Dedifferentiated amniotic fluid mesenchymal stem cell (primary cell): Measurements from ENCODE around the gene SUSD6.
"Not testable (repeated sequence)": the region's sequence is repeated elsewhere in the genome, so short reads cannot be mapped to it uniquely, and the experiment has no call there.

Experiments
- DNase-seq: peaks from one replicate; pipeline ENCODE4 v3.0.0-alpha.2; 2016; ENCODE audit errors: extremely low spot score

SUSD6 gene

DNA sequence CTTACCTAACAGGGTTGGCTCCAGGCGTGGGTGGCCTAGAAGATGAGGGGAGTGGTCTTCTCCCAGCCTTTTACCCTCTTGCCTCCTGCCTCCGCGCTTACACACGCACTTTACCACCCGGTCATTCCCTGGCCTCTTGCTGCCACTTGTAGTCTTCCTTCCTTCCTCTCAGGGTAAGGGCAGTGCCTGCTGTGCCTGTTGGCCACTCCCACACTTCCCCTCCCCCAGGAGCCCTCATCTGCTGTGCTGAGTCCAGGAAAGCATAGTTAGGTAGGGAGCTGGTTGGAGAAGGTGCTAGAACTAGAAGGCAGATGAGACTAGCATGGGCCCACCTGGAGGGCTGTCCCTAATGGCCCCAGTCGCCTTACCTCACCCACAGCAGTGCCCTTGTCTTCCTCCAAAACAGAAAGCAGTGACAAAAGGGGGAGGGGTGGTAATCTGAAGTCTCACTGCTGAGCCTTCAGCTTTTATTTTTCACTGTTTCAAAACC lies 101.2 kb downstream of the SUSD6 start:
- DNase-seq = no peak

DNA sequence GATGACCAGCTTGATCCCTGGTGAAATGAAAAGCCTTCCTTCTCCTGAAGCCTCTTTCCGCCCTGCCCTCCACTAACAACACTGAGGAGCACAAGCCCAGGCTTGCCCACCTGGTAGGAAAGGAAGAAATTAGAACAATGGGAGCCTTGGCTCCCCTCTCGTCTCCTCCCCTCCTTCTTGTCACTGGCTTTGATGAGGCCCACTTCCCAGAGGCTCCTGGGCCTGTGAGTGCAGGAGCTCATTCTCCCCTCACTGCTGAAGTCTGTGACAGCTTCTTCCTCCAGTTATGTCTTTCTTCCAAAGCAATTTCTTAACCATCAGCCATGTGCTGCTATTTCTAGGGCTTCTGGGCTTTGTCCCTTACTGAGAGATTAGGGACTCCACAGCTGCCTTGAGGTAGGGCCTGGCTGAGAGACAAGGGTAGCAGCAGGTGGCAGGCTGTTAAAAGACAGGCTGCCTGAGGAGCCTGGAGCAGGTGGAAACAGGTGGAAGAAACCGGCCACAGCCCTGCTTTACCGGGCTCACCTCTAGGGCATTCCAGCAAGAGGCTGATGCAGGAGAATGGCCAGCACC lies 101.9 kb downstream of the SUSD6 start:
- no peak for DNase-seq

DNA sequence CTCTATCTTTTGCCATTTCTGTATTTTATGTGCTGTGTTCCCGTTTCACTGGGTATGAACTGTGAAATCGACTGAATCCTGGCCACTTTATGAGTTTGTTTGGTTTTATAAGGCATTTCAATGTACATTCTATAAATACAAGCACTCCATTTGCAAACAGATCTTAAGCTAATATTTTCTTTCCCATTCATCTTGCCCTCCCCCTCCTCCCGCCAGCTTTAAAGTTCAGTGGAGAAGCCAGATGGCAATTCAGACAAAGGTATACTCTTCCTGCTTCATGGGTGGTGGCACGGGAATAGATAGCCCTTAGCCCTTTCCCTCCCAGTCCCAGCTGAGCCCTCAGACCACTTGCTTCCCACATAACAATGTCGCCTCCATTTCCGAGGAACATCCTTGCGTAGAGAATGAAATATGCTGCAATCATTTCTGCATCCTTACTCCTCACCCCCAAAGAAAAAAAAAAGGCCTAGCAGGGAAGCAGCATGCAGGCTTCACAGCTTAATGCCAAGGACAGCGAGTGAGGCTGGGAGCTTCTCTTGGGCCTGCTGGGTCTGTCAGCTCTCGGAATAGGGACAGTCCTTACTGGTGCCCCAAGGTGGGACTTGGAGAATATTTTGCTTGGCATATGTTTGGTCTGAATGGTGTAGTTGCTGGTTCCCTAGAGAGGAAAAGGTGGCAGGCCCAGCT lies 102.7 kb downstream of the SUSD6 start:
- no peak for DNase-seq

DNA sequence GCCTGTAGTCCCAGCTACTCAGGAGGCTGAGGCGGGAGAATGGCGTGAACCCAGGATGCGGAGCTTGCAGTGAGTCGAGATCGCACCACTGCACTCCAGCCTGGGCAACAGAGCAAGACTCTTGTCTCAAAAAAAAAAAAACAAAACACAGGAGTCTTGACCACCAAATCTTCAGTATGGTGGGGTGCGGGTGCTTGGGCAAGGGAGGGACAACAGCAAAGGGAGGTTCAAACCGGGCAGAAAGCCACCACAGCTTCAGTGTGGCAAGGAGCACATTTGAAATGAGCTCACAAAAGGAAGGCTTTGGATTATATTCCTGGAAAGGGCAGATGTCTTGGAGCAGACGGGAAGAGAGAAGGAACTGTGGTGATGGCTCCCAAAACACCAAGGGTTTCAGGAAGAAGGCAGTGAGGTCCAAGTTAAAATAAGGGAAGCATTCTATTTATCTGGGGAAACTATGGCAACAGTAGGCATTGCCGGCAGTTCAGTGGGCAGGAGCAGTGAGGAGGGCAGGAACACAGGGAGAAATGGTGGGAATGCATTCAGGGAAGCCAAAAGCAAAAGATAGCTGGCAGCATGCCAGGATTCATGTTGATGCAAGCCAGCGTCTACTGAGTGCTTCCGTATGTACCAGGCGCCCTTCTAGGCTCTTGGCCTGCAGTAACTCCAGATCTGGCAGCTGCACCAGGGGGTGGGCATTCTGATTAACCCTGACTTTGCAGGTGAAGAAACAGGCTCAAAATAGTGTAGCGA lies 104.5 kb downstream of the SUSD6 start:
- peak; percentile 29 for DNase-seq

DNA sequence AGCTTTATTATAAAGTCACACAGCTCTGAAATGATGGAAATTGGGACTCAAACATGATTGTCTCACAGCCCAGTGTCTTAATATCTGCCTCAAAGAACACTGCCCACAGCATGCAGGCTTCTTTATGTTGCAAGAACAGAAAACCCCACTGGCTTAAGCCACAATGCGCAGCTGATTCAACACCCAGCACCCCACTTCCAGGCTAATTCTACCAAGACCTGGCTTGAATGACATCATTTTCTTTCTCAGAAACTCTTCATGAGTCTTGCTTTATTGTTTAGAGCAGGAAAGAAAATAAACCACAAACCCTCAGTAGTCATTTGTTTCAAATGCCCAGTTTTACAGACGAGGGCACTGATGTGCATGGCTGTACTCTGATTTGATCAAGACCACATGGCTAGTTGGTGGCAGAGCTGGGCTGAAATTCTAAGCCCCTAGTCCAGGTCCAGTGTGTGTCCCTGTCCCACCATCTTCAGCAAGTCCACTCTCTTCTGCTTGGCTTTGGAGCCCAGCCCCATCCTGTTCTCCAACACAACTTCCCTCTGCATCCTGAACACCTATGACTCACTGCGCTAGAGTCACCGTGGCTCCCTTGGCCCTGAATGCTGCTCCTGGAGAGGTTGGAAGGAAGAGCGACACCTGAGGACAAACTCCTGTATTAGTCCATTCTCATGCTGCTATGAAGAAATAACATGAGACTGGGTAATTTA lies 105.2 kb downstream of the SUSD6 start:
- DNase-seq = peak; percentile 19

DNA sequence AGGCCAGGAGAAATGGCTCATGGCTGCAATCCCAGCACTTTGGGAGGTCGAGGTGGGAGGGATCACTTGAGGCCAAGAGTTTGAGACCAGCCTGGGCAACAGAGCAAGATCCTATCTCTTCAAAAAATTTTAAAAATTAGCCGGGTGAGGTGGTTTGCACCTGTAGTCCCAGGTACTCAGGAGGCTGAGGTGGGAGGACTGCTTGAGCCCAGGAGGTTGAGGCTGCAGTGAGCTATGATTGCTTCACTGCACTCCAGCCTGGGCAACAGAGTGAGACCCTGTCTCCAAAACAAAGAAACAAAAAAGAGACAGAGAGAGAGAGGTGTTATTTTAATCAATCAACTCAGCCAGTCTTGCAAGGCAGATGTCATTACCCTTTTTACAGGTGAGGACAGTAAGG lies 107.2 kb downstream of the SUSD6 start:
- not testable (repeated sequence) for DNase-seq

DNA sequence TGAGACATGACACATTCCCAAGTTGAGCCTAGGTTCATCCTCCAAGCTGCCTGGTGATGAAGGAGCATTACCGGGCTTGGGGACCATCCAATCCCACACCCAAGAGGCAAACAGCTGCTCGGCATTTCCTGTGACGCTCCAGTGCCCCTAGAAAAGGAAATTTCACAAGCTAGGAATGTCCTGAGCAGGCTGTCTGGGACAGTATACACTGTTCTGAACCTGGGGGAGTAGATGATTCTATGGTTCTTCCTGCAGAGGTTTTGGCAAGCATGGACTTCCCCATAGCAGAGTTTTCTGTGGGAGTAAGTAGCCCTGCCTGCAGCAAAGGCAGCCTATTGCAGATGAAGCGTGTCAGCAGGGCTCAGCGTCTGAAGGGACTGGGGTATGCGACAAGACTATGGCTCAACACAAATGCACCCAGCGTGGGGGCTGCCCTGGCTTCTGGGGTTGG lies 108.1 kb downstream of the SUSD6 start:
- DNase-seq = peak; percentile 65

DNA sequence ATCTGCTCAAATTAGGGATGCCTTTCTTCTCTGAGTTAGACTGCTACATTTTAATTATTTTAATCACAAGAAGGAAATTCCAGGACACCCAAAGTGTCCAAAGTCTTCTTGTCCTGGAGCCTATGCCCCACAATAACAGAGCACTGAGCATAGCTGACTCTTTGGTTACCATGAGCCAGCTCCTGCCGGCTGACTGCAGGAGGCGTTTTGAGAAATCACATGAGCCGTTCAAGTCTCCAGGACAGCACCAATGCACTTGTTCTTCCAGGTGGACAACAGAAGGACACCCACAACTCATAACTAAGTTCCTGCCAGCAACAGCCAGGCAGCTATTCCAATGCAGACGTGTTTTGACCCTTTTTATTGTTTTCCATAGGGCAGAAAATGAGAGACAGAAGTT lies 109.5 kb downstream of the SUSD6 start:
- DNase-seq = no peak

DNA sequence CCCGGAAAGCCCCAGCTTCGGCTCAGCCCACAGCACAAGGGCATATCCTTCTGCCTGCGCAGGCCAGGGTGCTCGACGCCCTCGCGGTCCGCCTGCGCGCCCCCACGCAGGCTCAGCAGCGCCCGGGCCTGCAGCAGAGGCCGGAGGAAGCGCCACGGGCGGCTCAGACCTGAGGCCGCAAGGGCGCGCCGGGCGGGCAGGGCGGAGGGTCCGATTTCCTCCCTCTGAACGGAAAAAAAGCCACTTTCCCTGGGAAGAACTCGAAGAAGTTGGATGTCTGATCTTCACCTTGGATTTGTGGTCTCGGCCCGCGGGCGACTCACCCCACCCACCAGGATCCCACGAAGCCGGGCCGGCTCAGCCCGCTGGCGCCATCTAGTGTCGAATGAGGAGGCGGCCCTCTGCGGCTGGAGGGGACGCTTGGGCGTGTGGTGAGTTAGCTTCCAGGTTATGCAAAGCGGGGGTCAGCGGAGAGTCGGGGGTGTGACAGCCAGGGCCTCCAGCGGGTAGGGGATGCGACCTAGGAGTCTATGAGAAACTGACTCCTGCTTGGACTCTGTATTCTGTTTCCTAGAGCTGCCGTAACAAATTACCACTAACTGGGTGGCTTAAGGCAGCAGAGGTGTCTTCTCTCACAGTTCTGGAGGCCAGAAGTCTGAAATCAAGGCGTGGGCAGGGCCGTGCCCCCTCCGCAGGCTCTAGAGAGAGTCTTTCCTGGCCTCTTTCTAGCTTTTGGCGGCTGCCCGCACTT lies 115.5 kb downstream of the SUSD6 start:
- peak; percentile 59 for DNase-seq

DNA sequence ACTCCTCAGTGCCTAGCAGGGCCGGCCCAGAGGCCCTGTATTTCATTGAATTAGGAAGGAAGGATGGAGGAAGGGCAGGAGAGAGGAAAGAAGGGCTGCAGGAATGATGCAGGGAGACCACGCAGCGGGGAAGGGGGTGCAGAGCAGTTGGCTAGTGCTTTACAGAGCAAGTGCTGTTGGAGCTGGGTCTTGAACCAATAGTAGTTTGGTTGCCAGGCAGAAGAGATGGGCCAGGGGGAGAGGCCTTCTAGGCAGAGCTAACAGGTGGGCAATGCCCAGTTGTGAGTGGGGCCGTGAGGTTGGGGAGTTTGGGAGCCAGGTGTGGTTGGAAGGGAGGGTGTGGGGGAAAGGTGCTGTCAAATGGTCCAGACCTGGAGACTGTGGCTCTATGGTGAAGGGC lies 116.5 kb downstream of the SUSD6 start:
- no peak for DNase-seq

DNA sequence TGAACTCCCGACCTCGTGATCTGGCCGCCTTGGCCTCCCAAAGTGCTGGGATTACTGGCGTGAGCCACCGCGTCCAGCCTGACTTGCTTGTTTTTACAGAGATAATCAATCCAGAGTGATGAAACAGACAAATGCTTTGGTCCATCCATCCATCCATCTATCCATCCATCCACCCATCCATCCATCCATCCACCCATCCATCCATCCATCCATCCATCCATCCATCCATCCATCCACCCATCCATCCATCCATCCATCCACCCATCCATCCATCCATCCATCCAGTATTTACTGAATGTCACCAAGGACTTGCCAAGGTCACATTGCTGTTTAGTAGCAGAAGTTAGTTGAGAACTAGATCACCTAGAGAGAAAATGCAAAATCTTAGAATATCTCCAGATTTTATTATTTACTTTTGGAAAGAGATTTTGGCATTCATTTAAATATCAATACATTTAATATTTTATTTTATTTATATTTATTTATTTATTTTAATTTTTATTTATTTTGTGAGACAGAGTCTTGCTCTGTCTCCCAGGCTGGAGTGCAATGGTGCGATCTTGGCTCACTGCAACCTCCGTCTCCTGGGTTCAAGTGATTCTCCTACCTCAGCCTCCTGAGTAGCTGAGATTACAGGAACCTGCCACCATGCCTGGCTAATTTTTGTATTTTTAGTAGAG lies 120.7 kb downstream of the SUSD6 start:
- not testable (repeated sequence) for DNase-seq

DNA sequence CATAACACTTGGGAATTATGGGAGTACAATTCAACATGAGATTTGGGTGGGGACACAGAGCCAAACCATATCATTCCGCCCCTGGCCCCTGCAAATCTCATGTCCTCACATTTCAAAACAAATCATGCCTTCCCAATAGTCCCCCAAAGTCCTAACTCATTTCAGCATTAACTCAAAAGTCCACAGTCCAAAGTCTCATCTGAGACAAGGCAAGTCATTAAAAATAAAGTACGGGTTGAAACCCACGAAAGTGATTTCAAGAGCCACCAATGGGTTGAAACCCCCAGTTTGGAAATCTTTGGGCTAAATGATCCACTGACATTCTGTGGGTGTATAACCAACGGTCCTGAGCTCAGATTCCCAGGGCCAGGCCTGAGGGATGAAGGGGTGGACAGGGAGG lies 125.0 kb downstream of the SUSD6 start:
- not testable (repeated sequence) for DNase-seq

DNA sequence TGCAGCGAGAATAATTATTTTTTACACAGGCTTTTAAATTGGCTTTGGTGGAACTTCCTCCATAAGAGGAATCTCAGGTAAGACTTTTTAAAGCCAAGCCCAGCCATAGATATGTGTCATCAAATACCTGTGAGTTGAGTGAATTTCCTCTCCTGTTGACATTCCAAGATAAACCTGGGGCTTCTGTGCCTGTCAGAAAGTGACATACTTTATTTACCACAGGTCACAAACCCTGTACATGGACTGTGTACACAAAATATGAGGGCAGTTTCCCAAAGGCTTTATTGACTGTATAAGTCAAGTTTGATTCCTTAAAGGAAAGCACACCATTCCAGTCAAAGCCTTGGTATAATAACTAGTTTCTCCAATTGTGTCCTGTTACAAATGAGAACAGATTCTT lies 129.7 kb downstream of the SUSD6 start:
- DNase-seq = no peak

DNA sequence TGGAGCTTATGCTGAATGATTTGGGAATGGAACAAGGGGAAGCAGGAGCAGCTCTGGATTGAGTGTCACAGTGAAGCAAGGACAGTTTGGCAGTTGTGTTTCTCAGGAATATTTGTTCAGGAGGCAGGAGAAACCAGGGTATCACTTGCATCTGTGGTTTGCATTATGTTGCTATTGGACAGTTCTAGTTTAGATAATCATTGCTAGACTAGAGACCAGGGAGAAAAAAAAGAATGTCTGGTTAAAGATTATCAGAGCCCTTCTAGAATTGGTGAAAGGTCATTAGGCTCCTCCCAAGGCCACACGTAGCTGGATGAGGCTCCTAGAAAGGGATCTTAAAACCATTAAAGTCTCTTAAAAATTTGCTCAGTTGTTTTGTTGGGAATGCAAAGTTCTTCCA lies 138.6 kb downstream of the SUSD6 start:
- DNase-seq = no peak

DNA sequence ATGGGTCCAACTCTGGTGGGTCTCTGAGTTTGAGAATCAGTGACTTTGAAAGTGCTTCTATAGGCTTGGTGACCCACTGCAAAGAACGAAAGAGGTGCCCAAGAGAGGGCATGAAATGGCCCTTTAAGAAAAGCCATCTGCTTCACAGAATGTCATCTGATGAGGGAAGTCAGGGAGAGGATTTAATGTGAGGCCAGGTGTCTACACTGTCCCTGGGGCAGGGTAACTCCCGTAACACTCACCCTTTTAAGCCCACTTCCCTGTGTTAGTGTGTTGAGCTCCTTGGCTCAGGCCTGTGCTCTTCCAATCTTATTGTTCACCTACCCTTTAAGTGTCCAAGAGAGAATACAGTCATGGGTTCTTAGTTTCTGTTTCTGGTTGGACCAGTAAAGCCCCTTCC lies 139.1 kb downstream of the SUSD6 start:
- DNase-seq = no peak

DNA sequence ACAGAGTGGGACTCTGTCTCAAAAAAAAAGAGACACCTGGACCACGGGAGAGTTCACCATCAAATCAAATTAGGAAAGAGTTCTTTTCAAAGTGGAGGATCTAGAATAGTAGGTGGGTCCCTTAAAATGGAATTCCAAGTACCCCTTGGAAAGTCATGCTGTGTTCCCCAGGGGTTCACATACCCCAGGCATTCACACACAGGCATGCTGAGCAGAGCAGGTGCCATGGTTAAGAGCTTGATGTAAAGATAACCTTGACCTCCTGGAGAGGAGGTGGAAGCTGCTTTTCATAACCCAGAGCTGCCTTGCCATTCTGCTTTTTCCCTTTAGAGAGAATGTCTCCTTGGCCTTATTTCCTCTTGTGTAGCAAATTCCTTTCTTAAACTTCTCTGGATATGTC lies 141.4 kb downstream of the SUSD6 start:
- DNase-seq = no peak

DNA sequence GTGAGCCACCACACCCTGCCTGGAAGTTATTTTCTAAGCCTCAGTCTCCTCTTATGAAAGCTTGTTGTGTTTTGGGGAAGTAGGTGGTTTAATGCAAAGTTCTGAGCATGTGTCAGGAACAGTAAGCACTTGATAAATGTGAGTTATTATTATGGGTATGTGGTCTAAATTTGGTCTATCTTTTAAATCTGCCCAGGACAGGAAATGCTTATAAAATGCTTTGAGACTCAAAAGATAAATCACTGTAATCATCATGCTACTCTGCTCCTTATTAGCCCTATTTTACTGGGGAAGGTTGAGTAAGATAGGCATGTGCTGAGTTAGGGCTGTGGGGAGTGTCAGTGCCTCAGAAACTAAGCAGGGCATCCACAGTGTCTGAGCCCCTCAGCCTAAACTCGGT lies 142.5 kb downstream of the SUSD6 start:
- no peak for DNase-seq

DNA sequence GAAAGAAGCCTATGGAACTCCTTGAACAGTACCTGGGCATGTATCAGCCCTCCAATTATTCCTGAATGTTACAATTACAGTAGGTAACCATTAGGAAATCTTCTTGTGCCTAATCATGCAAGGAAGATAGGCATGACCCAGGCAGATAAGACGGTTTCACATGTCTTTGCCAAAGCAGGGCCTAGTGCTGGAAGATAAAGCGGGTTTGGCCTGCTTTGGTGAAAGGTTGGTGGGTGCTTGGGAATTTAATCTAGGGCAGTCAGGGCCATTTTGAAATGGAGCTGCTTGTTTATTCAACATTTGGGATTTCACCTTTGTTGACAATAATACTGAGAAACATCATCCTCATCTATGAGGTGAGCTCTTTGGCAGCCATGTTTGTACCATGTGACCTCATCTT lies 143.1 kb downstream of the SUSD6 start:
- DNase-seq = no peak

DNA sequence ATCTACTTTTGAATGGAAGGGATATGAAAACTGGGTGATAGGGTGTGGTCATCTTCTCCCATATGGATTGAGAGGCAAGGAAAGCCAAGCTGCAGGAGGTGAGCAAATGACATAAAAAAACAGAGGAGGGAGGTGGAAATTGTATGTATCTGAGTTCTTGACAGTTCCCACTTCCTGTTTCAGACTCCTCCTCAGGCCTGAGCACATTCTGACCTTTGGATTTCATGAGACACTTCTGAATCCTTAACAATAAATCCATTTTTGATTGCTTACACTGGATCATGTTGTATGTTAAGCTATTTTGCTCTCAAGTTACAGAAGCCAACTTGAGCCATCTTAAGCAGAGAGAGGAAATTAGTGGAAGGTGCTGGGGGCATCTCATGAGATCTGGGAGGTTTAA lies 143.9 kb downstream of the SUSD6 start:
- DNase-seq = no peak

DNA sequence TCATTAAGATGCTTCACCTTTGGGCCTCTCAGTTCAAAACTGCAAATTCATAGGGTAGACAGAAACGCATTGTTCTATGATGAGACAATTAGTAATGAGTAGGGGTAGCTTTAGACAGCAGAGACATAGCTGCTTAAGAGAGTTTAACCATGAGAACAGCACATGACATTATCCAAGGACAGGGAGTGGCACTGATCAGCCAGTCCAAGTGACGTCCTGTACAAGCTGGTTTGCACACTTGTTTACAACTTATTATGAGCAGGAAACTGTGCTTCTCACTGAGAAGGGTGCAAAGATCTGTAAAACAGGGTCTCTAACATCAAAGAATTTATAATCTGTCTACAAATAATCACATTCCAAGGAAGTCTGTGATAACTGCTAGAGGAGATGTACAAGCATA lies 144.4 kb downstream of the SUSD6 start:
- DNase-seq = no peak

DNA sequence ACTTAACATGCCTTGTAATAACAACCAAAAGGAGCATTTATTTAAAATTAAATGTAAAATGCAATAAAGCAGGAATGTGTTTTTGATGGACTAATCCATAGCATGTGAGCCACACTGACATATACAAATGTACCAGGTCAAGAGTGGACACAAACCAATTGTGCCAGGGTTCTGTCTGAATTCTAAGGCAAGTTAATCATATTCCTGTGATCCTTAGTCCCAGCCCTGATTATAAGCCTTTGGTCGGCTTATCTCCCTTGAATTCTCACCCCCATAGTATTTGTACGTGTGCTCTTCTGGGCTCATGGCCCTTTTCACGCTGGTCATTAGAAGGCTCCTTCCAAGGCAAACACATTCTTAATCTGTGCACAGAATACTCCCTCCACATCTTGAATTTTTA lies 144.9 kb downstream of the SUSD6 start:
- no peak for DNase-seq
